ENCODE data around the gene LRRC36.

LRRC36 gene

DNA sequence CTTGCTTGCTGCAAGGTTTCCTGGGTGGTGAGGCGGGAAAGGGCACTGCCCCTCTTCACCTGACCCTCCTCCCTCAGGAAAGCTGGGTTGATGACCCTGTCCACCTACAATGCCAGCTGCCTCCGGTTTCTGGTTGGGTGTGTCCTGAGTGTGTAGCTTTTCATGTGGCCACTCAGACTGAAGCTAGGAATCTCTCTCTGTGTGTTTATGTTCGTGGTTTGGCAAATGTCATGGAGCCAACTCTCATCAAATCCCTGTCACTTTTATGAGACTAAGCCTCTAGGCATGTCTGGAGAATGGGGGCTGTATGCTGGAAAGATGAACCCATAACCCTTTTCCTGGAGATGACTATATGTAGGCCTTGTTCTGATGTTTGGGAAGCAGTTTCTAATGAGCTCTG, 30.2 kb upstream of the LRRC36 start:
- DNase-seq: no peak

GRCh38 chr16:67298277-67298676, 28.3 kb upstream of the LRRC36 start:
- no peak for DNase-seq

DNA sequence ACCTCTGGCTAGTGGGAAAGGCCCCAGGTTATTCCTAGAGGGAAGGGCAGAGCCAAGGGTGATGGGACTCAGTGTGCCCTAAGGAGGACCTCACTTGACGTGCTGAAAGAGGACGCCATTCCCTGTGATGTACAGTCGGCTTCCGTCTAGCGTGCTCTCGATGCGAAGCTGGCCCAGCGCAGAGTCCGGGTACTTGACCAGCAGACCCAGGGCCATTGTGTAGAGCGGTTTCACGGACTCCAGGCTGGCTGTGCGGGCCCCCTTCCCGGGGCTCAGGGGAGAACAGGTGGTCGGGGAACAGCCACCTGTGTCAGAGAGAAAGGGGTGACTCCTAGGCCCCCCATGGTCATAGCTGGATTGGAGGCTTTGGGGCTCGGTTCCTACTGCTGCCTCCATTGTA, 27.3 kb upstream of the LRRC36 start:
- DNase-seq: no peak

- no peak for DNase-seq
Observed at GRCh38 chr16:67301080-67301782, 25.4 kb upstream of the LRRC36 start.

GRCh38 chr16:67302076-67302475, 24.5 kb upstream of the LRRC36 start:
- no peak for DNase-seq

DNA sequence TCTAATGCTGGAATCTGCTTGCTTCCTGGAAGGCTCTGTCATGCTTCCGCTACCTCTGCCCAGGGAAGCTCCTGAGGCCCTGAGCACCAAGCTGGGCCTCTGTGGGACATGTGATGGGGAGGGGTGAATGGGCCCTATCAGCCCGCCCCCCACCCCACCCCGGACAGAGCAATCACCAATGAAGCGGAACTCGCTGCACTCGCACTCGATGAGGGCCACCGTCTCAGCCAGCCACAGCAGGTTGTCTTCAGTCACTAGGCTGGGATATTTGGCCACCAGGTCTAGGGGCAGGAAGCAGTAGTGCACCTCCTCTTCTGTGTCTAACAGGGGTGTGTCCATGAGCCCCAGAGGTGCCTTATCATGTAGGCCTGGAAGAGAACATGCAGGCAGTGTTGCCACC, 23.6 kb upstream of the LRRC36 start:
- DNase-seq: no peak

DNA sequence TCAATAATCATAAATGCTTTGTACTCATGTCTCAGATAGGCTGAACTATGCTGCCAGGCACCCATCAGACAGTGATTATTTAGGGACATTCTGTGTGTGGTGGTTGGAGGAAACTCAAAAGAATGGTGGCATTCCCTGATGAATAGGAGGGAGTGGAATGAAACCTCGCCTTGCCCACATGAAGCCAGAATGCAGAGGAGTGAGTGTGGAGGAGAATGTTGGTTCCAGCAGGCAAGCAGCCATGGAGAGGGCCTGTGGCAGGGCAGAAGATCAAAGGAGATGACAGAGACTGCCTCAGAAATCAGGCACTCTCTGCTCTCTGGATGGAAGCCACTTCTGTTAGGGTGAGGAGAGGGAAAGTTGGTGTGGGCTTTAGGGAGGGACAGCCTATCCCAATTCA, 22.6 kb upstream of the LRRC36 start:
- no peak for DNase-seq

DNA sequence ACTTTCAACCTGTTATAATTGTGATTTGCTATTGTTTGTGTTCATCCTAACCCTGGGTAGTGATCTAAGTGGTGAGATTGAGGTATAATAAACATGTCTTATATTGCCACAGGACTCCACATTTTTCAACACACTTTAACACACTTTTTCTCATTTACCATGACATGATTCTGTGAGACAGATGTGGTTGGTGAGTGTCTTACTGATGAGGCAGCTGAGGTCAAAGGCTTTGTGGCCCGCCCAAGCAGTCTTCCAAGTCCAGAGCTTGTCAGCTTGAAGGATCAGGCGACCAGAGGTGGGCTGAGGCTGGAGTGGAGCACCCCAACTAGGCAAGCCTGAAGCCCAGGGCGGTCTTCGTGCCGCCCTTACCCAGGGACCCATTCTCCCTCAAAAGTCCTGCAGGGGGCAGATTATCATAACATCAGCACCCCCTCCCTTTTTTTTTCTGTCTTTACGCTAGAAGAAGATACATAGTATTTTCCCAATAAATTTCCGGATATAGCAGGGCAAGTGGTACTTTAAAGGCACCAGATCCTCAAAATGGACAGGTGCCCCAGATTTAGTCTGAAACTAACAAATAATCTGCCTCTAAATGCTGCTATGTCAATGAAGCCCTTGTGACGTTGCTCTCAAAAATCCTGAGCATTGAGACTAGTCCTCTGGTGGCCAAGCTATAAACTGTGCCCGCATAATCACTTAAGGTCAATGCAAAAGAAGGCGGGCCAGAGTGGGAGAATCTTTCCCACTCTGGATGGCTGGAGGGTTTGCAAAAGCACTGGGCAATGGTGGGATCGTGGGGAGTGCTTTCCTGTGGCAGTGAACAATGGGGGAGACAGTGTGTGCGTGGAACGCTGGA, 21.2 kb upstream of the LRRC36 start:
- DNase-seq: no peak

GRCh38 chr16:67310561-67310960, 16.1 kb upstream of the LRRC36 start:
- no peak for DNase-seq

DNA sequence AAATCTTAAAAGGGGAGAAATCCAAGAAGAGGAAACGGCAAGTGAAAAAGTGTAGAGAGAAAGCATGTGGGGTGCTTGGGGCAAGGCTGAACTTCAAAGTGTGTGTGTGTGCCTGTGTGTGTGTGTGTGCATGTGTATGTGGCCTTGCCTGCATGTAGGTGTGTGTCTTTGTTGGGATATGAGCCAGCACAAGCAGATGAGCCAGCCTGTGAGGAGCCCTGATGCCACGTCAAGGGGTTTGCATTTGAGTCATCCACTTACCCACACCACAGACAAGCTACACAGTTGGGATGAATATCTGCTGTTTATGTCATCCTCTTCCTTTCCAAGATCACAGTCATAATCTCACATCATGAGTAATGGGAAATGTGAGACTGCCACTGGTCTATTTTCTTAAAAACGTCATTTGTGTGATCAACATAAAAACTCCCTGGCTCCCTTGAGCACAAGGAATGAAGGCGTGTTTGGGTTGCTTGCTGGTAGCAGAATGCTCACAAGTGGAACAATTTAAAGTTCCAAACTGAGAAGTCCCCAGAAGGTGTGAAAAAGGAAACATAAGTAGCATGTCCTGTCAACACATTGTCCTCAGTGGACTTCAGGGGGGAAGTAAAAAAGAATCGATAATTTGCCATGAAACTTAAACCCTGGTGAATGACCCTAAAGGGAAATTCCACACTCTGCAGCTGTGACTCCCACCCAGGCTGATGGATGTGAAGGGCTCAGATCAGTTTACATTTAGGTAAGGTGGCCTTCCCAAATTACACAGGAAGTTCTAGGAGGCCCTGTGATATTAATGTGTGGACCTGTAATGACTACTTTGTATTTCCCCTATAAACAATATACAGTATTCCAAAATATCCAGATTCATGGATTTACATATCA, 14.8 kb upstream of the LRRC36 start:
- DNase-seq: no peak

DNA sequence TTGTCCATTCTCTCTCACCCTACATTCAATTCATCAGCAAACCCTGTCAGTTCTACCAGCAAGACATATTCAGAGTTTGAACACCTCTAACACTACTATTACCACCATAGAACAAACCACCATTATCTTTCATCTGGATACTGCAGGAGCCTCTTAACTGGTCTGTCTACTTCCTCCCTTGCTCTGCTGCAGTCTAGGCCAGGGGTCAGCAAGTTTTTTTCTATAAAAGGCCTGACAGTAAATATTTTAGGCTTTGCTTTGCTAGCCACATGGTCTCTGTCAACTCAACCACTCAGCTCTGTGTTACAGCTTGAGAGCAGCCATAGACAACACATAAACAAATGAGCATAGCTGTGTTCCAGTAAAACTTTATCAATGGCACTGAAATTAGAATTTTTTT, 13.9 kb upstream of the LRRC36 start:
- no peak for DNase-seq

GRCh38 chr16:67317853-67318252, 8.8 kb upstream of the LRRC36 start:
- no peak for DNase-seq

- no peak for DNase-seq
Observed at GRCh38 chr16:67326115-67326471, 522 bp upstream of the LRRC36 start.

GRCh38 chr16:67327743-67328142, 1.1 kb downstream of the LRRC36 start:
- DNase-seq: no peak

- no peak for DNase-seq
Observed at GRCh38 chr16:67329901-67330300, 3.3 kb downstream of the LRRC36 start.

DNA sequence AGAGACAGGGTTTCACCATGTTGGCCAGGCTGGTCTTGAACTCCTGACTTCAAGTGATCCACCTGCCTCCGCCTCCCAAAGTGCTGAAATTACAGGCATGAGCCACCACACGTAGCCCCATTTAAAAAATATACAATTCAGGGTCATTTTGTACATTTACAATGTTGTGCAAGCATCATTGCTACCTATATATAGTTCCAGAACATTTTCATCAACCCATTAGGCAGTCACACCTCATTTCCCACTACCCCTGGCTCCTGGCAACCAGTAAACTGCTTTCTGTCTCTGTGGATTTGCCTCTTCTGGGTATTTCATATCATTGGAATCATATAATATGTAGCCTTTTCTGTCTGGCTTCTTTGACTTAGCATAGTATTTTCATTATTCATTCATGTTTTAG, 6.7 kb downstream of the LRRC36 start:
- no peak for DNase-seq

GRCh38 chr16:67336116-67336515, 9.5 kb downstream of the LRRC36 start:
- no peak for DNase-seq

DNA sequence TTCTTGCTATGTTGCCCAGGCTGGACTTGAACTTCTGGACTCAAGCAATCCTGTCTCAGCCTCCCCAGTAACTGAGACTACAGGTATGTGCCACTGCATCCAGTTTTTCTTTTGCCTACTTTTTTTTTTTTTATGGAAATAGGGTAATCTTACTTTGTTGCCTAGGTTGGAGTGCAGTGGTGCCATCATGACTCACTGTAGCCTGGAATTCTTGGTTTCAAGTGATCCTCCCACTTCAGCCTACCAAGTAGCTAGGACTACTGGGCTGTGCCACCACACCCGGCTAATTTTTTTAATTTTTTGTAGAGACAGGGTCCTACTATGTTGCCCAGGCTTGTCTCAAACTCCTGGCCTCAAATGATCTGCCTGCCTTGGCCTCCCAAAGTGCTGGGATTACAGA, 10.0 kb downstream of the LRRC36 start:
- DNase-seq: no peak

- DNase-seq: no peak
Observed at GRCh38 chr16:67339453-67339852, 12.8 kb downstream of the LRRC36 start.

DNA sequence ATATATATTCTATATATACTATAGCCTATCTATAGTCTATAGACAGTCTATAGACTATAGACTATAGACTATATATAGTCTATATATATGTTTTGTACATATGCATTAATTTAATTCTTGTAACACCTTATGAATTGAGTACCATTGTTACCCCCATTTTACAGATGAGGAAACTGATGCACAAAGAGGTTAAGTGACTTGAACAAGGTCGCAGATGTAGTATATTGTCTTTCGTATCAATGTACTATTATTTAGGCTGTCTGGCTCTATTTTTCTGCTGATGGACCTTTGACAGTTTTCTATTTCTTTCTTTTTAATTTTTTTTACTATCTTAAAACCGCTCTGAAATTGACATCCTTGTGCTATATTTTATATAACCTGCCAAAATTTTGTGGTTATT, 14.6 kb downstream of the LRRC36 start:
- no peak for DNase-seq

GRCh38 chr16:67342616-67343015, 16.0 kb downstream of the LRRC36 start:
- no peak for DNase-seq

- no peak for DNase-seq
Observed at GRCh38 chr16:67345401-67345800, 18.8 kb downstream of the LRRC36 start.

GRCh38 chr16:67346341-67346740, 19.7 kb downstream of the LRRC36 start:
- DNase-seq: no peak

GRCh38 chr16:67349172-67349571, 22.6 kb downstream of the LRRC36 start:
- no peak for DNase-seq
